Superior temporal gyrus (tissue), 1 donor: ENCODE results near the gene MKNK1.
A peak's percentile ranks its signal among the peaks of the same experiment; 100 is the strongest.

Source experiments
- DNase-seq: peaks from one replicate; pipeline ENCODE4 v3.0.0-alpha.2; 2016; ENCODE audit errors: extremely low spot score

Gene MKNK1

GRCh38 chr1:46558141-46558963 lies 45.7 kb downstream of the MKNK1 start:
- no peak for DNase-seq

DNA sequence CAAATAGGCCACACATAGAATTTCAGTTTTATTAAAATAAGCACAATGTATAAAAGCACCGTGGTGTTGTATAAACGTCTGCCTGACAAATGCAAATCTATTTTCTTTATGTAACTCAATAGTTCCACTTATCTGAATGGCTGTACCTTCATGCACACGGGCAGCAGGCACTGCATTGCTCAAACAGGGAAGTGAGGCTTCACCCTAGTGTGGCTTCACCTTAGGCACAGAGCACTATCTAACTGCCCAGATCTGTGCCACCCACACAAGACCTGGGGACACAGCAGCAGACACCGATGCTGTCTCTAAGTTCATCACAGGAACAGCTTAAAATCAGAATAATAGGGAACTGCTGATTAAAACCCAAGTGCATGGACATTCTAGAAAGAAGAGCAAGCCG lies 46.7 kb downstream of the MKNK1 start:
- DNase-seq = no peak

GRCh38 chr1:46556822-46557221 lies 47.2 kb downstream of the MKNK1 start:
- DNase-seq = no peak

DNA sequence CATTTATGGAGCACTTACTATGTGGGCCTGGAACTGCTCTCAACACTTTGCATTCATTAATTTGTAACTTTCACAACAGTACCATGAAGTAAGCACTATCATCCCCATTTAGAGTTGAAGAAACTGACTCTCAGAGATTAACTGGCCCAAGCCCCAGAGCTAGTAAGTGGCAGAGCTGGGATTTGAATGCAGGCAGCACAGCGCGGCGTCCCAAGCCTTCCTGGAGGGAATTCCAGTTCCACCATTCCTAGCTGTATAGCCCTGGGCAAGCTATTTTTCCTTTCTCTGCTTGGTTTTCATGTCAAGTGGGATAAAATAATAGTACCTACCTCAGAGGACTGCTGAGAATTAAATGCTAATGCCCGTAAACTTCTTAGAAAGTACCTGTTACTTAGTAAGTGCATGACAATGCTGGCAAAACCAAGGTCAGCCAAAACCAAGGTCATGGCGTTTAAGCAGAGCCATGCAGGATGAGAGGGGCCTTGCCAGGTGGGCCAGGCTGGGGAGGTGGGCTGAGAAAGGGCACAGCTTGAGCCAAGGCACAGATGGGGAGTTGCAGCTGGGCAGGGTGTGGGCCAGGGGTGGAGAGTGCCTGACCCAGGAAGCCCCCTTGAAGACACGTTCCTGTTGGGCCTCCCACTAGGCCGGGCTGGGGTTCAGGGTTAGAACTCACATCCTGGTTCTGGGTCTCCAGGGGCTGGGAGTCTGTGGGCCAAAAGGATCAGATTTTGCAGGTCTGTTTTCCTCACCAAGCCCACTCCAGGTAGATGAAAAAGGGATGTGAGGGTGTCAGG lies 48.0 kb downstream of the MKNK1 start:
- DNase-seq = no peak

GRCh38 chr1:46554597-46555381 lies 49.3 kb downstream of the MKNK1 start:
- DNase-seq = no peak

GRCh38 chr1:46554236-46554596 lies 49.9 kb downstream of the MKNK1 start:
- no peak for DNase-seq

DNA sequence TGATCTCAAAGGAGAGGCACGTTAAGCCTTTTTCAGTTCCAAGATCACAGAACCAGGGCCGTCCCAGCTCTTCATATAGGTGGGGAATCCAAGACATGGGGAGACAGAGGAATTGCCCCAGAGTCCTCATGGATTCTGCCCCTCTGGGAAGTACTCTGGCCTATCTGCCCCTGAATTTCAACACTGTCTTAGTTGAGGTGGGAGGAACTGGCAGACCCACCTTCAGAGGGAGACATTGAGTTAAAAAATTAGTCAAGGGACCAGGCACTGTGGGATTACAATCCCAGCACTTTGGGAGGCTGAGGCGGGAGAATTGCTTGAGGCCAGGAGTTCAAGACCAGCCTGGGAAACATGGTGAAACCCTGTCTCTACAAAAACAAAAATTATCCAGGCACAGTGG lies 50.6 kb downstream of the MKNK1 start:
- no peak for DNase-seq

DNA sequence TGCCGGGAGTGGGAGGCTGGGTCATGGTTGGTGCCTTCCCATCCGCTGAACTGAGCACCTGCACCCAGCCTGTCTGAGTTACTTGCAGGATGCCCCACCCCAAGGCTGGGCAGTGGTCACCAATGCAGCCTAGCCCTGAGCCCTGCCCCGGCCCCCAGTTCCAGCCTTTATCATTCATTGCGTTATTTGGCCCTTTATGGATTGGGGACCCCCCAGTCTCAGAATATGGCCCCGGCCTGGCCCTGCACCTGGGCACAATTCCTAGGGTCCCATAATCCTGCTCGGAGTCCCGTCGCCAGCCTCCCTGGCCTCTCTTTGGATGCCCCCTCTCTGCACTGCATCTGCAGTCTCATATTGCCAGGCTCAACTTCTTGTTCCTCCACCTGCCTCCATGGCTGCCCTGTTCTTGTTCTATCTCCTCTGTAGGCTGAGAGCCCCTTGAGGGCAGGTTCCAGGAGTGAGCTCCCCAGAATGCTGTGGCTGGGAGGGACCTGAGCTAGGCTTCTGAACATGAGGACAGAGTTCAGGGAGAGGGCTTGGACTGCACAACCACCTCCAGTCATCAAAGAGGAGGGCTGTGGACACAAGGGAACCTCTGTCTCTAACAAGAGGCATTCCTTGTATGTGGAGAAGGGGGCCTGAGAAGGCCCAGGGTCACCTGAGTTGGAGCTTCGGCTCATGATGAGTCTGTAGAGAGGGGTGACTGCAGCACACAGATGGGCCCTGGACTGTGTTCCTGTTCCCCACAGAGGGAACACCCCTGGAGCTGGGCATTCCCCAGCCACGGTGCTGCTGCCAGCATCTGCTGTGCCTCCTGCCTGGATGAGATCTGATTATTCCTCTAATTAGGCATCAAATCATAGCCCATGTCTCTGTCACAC lies 51.5 kb downstream of the MKNK1 start:
- no peak for DNase-seq

- DNase-seq = no peak
Observed at GRCh38 chr1:46551597-46552095, 52.4 kb downstream of the MKNK1 start, which contains the start of gene KNCN. Gene KNCN (minus strand): TSS chr1:46551647. CDS start chr1:46551215, 432 bp downstream.

DNA sequence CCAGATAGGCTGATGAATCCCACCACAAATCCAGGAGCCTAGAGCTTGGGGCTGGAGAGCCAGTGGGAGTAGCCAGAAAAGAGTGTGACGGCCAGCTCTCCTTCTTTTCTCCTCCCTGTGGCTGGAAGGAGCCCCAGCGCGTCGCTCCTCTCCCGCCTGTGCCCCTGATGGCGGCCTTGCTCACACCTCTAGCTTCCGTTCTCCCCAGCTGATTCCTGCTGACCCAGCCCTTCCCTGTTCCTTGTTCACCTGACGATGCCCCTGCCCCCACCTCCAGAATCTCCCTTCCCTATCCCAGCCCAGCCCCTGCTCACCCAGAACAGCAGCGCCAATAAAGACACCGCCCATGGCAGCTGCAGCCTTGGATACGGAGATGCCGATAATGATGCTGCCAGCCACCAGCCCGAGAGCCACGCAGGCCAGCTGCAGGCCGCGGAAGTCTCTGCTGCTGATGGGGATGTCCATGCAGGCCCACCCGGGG lies 53.3 kb downstream of the MKNK1 start:
- no peak for DNase-seq

DNA sequence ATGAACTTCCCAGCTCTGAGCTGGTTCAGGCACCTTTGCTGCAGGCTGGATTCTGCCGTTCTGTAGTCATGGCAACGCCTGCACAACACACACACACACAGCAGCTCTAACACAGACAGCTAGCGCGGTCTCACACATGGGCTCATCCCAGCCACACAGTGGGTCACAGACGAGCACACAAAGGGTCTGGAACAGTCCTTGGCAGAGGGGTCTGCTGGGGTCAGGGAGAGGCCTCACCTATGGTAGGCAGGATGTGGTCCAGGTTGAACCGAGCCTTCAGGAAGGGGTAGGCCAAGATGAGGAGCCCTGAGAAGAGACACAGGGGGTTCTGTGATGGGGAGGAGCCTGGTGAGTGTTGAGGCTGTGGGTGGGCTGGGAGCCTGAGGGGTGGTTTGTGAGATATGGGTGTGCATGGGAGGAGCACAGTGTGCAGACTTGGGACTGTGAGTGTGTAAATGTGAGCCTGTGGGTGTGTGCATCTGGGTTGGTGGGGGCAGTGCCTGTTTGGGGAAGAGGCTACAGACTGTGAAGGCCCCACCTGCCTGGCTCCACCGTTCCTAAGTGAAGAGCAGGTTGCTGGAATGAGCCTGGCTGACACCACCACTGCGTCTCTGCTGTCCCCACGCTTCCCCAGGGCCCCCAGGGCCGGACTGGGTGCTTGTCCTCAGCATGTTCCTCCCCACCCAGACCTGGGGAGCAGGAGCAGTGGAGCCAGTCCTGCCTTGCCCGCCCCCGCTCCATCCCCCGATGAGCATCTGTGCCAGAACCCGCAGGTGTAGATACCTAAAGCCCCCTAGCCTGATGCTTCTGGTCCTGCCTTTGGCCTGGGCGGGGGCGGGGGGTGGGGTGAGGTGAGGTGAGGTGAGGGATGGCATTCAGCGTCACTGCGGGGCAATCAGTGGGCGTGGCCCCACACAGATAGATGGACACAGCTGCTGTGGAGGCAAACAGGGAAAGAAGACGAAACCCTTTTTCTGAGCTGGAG lies 54.1 kb downstream of the MKNK1 start:
- DNase-seq = peak; percentile 51

GRCh38 chr1:46547481-46548383 lies 56.3 kb downstream of the MKNK1 start:
- DNase-seq = peak; percentile 70

GRCh38 chr1:46546210-46546609 lies 57.9 kb downstream of the MKNK1 start:
- DNase-seq = no peak

GRCh38 chr1:46545784-46546183 lies 58.3 kb downstream of the MKNK1 start:
- DNase-seq = no peak

DNA sequence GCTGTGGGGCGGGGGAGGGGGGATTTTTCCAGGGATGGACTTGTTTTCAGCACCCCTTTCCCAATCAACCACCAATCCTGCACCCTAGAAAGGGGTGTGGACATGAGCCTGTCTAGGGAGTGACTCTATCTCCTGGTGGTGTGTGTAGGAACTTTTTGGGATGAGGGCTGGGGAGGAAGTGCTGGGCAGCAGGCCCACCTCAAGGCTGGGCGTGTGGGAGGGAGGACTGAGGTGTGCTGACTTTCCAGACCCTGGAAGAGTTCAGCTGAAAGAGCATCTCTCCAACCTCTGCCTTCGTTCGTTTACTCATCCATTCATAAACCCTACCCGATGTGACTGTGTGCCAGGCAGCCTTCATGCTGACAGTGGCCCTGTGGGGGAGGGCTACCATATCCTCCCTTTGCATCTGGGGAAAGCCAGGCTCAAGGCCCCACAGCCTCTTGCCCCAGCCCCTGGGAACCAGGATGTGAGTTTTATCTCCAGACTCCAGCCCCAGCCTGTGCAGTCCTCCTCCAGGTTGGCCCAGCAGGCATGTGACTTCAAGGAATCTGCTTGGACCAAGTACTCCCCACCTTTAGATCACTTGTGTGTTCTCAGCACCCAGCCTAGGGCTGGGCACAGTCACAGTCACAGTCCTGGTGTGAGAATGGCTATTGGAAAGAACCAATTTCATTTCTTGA lies 59.4 kb downstream of the MKNK1 start:
- no peak for DNase-seq

DNA sequence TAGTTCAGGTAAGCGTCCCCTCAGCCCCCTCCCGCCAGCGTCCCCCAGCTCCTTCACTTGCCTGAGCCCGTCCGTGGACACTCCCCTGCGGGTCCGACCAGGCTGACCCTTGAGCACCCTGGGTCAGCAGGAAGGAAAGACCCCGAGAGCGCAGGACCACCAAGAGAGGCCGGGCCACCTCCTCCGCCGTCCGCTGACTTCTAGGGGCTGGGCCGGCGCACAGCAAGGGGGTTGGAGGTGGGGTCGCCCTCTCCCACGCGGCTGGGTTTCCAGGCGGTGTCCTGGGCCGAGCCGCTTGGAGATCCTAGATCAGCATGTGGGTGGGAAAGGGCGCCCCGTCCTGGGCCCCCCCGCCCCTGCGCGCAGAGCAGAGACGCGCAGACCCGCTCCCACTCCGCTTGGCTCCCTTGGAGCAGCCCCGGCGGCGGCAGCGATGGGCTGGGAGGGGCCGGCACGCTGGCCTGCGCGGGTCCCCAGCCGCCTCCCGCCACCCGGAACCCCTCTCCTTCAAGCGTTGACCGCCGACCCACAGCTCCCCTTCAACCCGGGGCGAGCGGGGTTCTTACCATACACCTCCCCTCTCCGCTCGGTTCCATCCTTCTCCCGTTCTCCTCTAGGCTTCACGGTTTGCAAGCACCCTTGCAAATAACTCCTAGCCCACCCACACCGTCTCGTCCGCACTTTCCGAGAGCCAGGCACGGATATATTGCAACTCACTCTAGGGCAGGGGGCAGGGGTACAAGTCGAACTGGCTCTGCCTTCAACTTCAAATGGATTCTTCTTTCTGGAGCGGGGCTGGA lies 60.1 kb downstream of the MKNK1 start:
- DNase-seq = no peak

DNA sequence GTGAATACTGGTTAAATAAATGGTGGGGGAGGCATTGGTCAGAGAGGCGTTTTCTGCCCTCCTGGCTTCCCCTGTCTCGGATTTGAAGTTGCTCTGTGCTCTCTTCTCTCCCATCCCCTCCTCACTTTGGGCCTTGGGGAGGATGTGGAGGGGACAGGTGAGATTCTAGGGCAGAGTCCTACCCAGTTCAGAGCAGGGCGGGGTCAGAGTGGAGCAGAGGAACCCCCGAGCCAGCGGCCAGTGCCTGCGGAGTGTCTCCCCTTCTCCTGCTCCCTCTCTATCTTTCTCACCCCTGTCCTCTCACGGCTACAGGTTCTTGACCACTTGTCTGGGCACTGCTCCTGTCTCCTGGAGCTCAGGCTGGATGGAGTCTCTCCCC lies 60.7 kb downstream of the MKNK1 start:
- DNase-seq = no peak
